ENCODE measurements around the gene ZCCHC3.

DNA sequence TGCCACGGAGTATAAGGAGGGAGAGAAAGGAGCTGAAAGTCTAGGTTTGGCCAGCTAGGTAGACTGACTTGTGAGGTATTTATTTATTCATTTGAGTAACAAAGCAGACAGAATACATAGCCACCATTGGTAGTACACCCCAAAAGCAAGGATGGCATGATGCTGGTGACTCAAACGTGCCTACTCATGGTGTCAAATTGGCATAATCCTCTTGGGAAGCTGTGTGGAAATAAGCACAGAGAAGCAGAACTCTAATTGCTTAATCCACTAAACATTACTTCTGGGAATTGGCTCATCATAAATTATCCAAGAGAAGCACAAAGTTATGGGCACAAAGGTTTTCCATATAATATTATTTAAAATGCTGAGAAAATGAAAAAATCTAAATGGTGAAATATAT is 37.4 kb upstream of the ZCCHC3 start:
- TF ChIP-seq, protein P1, sequence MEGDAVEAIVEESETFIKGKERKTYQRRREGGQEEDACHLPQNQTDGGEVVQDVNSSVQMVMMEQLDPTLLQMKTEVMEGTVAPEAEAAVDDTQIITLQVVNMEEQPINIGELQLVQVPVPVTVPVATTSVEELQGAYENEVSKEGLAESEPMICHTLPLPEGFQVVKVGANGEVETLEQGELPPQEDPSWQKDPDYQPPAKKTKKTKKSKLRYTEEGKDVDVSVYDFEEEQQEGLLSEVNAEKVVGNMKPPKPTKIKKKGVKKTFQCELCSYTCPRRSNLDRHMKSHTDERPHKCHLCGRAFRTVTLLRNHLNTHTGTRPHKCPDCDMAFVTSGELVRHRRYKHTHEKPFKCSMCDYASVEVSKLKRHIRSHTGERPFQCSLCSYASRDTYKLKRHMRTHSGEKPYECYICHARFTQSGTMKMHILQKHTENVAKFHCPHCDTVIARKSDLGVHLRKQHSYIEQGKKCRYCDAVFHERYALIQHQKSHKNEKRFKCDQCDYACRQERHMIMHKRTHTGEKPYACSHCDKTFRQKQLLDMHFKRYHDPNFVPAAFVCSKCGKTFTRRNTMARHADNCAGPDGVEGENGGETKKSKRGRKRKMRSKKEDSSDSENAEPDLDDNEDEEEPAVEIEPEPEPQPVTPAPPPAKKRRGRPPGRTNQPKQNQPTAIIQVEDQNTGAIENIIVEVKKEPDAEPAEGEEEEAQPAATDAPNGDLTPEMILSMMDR (IDR thresholded peaks at IDR 0.05), result no peak
- no peak for TF ChIP-seq POLR2A (IDR thresholded peaks at IDR 0.05)

Measured in testis (tissue), 2 donors.